ENCODE data around the gene CAPN10. TPM values are rescaled to one million over a fixed set of nuclear protein-coding genes. Genes with fewer than 3 reads are reported as not detected.

Gene CAPN10
- polyA plus RNA-seq, 3 donors, result 7.3 to 57.0 (median 7.4) TPM

- DNase-seq, result peak; percentile 77 to 92 (median 84)
- H3K27ac ChIP-seq (ENCODE audit: low read depth in 1 of 2, low read length in 2 of 2), result peak overlapping the region; percentile 88 to 95
- Mint-ChIP-seq H3K36me3 (peaks cover 26 to 40% of the 10 kb centered on the region in 2 donors), H3K27ac (peak overlapping the region; percentile 92 to 98 (median 94)), H3K27me3 (ENCODE audit: low read depth in 3 of 3) (peaks cover 0 to 3% (median 2%) of the 10 kb centered on the region in 3 donors), H3K4me3 (peak overlapping the region; percentile 86 to 95), H3K4me1 (peaks cover 77% of the 10 kb centered on the region), H3K9me3 (no peaks in the 10 kb centered on the region)
- H3K4me3 ChIP-seq (replicated peaks in 1 of 3; ENCODE audit: low read depth in 2 of 3, low read length in 3 of 3), result peak overlapping the region; percentile 61 to 75 (median 68)
- intact Hi-C loops (cut with micrococcal nuclease), result loop anchor here in 1 of 2 donors (2.0 kb wide), 1 partner anchor 19 kb away; the partner anchor contains the start of gene CAPN10
- H3K9me3 ChIP-seq (replicated peaks in 1 of 2; ENCODE audit: control insufficient read depth in 1 of 2, insufficient read depth in 1 of 2, low read length in 2 of 2), result no peaks in the 10 kb centered on the region
- peak overlapping the region; percentile 59 for H2AFZ ChIP-seq (ENCODE audit: insufficient read depth, low read depth, low read length, poor library complexity, severe bottlenecking)
- peak overlapping the region; percentile 81 for H3K4me2 ChIP-seq (replicated peaks; ENCODE audit: extremely low read depth, low read length, poor library complexity, severe bottlenecking)
- H4K20me1 ChIP-seq (ENCODE audit: insufficient read depth, low read length), result peaks cover 35% of the 10 kb centered on the region
- 13% methylated on average over 20 of the region's 26 CpGs for WGBS (ENCODE audit: insufficient coverage)
- peak overlapping the region; percentile 81 for H3K9ac ChIP-seq (ENCODE audit: insufficient read depth, low read length, poor library complexity, severe bottlenecking)
- H3K27me3 ChIP-seq (ENCODE audit: control insufficient read depth in 2 of 2, insufficient read depth in 2 of 2, low read length in 2 of 2), result no peaks in the 10 kb centered on the region
- peaks cover 65% of the 10 kb centered on the region for H3K79me2 ChIP-seq (ENCODE audit: insufficient read depth, low read length)
- TF ChIP-seq, protein P1, sequence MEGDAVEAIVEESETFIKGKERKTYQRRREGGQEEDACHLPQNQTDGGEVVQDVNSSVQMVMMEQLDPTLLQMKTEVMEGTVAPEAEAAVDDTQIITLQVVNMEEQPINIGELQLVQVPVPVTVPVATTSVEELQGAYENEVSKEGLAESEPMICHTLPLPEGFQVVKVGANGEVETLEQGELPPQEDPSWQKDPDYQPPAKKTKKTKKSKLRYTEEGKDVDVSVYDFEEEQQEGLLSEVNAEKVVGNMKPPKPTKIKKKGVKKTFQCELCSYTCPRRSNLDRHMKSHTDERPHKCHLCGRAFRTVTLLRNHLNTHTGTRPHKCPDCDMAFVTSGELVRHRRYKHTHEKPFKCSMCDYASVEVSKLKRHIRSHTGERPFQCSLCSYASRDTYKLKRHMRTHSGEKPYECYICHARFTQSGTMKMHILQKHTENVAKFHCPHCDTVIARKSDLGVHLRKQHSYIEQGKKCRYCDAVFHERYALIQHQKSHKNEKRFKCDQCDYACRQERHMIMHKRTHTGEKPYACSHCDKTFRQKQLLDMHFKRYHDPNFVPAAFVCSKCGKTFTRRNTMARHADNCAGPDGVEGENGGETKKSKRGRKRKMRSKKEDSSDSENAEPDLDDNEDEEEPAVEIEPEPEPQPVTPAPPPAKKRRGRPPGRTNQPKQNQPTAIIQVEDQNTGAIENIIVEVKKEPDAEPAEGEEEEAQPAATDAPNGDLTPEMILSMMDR (IDR thresholded peaks at IDR 0.05), result no peak
- H3K36me3 ChIP-seq (replicated peaks in 1 of 2; ENCODE audit: control insufficient read depth in 1 of 2, insufficient read depth in 2 of 2, low read length in 2 of 2), result peaks cover 6 to 12% of the 10 kb centered on the region in 2 donors
- peaks cover 76 to 85% of the 10 kb centered on the region in 2 donors for H3K4me1 ChIP-seq (ENCODE audit: control insufficient read depth in 1 of 2, insufficient read depth in 2 of 2, low read length in 2 of 2)
Measured at GRCh38 chr2:240567137-240567871, 19.2 kb upstream of the CAPN10 start.

DNA sequence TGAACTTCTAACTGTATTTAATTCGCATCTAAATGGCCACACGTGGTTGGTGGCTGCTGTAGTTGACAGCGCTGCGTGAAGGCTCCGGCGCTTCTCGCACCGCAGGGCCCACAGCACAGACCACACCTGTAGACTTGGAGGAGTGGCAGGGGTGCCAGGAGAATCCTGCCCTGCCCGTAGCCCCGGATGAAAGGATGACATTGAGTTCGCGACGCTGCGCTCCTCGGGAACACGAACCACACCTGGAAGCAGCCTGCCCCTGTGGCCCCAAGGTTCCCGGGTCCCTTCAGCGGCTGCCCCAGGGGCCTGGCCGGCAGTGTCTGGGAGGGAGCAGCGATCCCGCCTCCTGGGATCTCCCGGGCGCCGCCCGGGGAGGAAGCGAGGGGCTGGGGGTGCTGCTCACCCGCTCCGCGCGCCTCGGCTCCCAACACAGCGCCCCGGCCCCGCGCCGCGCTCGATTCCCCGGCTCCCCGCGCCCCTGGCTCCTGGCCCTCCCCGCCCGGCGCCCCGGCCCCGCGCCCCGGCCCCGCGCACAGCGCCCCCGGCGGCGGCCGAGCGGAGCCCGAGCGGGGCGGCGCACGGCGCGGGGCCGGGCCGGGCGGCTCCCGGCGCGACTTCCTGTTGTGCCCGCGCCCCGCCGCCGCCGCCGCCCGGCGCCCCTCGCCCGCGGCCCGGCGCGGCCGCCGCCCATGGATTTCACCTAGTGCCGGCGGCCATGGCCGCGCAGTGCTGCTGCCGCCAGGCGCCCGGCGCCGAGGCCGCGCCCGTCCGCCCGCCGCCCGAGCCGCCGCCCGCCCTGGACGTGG, 18.5 kb upstream of the CAPN10 start, which contains the start of gene RNPEPL1:
Gene RNPEPL1, plus strand, starts transcription at position 613 of the 806 bp plus-strand sequence. Its CDS starts 103 bp downstream, at position 716.
- Mint-ChIP-seq H3K36me3 (peaks cover 24 to 40% of the 10 kb centered on the region in 2 donors), H3K9me3 (no peaks in the 10 kb centered on the region), H3K4me3 (peak within 1 kb of the TSS; percentile 86 to 95), H3K27me3 (ENCODE audit: low read depth in 3 of 3) (peaks cover 0 to 3% (median 2%) of the 10 kb centered on the region in 3 donors), H3K27ac (peak within 1 kb of the TSS; percentile 92 to 98 (median 94)), H3K4me1 (peaks cover 69% of the 10 kb centered on the region)
- DNase-seq, result peak; percentile 23 to 63 (median 56)
- peak within 1 kb of the TSS; percentile 81 for H3K9ac ChIP-seq (ENCODE audit: insufficient read depth, low read length, poor library complexity, severe bottlenecking)
- intact Hi-C loops (cut with micrococcal nuclease), result loop anchor here in 1 of 2 donors (2.0 kb wide), 1 partner anchor 19 kb away; the partner anchor contains the start of gene CAPN10
- peak within 1 kb of the TSS; percentile 61 to 83 (median 68) for H3K4me3 ChIP-seq (replicated peaks in 1 of 3; ENCODE audit: low read depth in 2 of 3, low read length in 3 of 3)
- peaks cover 69 to 78% of the 10 kb centered on the region in 2 donors for H3K4me1 ChIP-seq (ENCODE audit: control insufficient read depth in 1 of 2, insufficient read depth in 2 of 2, low read length in 2 of 2)
- no peaks in the 10 kb centered on the region for H3K9me3 ChIP-seq (replicated peaks in 1 of 2; ENCODE audit: control insufficient read depth in 1 of 2, insufficient read depth in 1 of 2, low read length in 2 of 2)
- H3K79me2 ChIP-seq (ENCODE audit: insufficient read depth, low read length), result peaks cover 65% of the 10 kb centered on the region
- H4K20me1 ChIP-seq (ENCODE audit: insufficient read depth, low read length), result peaks cover 42% of the 10 kb centered on the region
- no peaks in the 10 kb centered on the region for H3K27me3 ChIP-seq (ENCODE audit: control insufficient read depth in 2 of 2, insufficient read depth in 2 of 2, low read length in 2 of 2)
- under 1% methylated on average over 102 of the region's 106 CpGs for WGBS (ENCODE audit: insufficient coverage)
- peaks cover 12 to 20% of the 10 kb centered on the region in 2 donors for H3K36me3 ChIP-seq (replicated peaks in 1 of 2; ENCODE audit: control insufficient read depth in 1 of 2, insufficient read depth in 2 of 2, low read length in 2 of 2)
- peak within 1 kb of the TSS; percentile 92 for H3K4me2 ChIP-seq (replicated peaks; ENCODE audit: extremely low read depth, low read length, poor library complexity, severe bottlenecking)
- peak within 1 kb of the TSS; percentile 64 for H2AFZ ChIP-seq (ENCODE audit: insufficient read depth, low read depth, low read length, poor library complexity, severe bottlenecking)
- TF ChIP-seq, protein P1 (IDR thresholded peaks at IDR 0.05), result peak; percentile 28
- peak within 1 kb of the TSS; percentile 88 to 95 for H3K27ac ChIP-seq (ENCODE audit: low read depth in 1 of 2, low read length in 2 of 2)
